Measurements from ENCODE around the gene ZNF618.

GRCh38 chr9:113955076-113955752 lies 79.1 kb downstream of the ZNF618 start:
- no peak for TF ChIP-seq POLR2A (IDR thresholded peaks at IDR 0.05)
- TF ChIP-seq, protein P1, sequence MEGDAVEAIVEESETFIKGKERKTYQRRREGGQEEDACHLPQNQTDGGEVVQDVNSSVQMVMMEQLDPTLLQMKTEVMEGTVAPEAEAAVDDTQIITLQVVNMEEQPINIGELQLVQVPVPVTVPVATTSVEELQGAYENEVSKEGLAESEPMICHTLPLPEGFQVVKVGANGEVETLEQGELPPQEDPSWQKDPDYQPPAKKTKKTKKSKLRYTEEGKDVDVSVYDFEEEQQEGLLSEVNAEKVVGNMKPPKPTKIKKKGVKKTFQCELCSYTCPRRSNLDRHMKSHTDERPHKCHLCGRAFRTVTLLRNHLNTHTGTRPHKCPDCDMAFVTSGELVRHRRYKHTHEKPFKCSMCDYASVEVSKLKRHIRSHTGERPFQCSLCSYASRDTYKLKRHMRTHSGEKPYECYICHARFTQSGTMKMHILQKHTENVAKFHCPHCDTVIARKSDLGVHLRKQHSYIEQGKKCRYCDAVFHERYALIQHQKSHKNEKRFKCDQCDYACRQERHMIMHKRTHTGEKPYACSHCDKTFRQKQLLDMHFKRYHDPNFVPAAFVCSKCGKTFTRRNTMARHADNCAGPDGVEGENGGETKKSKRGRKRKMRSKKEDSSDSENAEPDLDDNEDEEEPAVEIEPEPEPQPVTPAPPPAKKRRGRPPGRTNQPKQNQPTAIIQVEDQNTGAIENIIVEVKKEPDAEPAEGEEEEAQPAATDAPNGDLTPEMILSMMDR (IDR thresholded peaks at IDR 0.05): no peak
